ENCODE data around the gene SLC29A3.

The SLC29A3 gene

DNA sequence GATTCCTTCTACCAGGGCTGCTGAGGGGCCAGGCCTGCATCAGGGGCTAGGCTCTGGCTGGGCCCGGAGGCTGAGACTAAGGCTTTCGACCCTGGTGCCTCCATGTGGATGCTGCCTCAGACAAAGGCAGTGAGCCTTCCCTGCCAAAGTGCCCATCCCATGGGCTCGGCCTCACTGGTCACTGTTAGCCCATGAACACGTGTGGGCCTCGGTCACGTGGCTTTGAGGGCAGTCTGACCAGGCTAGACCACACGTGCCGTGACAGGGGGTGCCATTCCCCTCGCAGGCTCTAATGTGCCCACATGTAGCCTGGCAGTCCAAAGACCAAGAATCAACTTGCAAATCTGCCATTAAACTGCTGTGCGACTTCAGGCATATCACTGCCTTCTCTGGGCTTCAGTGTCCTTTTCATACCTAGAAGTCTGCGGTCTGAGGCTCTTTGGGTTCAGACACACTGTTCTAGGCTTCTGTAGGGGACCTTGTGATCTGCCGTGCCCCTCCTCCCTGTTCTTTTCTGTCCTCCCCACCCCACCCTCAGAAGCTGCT, 17.6 kb upstream of the SLC29A3 start:
- no peak for DNase-seq

DNA sequence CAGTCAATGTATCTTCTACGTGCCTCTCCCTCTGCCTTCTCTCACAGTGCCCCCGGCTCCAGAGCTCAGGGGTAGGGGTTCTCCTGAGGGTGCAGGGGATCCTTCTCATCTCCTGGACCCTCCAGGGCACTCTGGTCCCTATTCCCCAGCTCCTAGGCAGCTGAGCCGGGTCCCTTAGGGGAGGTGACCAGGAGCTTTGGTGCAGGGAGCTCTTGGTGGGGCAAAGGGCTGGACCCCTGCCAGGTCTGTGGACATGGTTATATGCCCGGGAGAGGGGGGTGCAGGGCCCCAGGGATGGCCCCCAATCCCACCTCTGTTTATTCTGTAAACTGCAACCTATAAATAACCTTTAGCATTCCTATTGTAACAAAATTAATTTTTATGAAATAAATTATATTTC, 16.6 kb upstream of the SLC29A3 start:
- DNase-seq = no peak

DNA sequence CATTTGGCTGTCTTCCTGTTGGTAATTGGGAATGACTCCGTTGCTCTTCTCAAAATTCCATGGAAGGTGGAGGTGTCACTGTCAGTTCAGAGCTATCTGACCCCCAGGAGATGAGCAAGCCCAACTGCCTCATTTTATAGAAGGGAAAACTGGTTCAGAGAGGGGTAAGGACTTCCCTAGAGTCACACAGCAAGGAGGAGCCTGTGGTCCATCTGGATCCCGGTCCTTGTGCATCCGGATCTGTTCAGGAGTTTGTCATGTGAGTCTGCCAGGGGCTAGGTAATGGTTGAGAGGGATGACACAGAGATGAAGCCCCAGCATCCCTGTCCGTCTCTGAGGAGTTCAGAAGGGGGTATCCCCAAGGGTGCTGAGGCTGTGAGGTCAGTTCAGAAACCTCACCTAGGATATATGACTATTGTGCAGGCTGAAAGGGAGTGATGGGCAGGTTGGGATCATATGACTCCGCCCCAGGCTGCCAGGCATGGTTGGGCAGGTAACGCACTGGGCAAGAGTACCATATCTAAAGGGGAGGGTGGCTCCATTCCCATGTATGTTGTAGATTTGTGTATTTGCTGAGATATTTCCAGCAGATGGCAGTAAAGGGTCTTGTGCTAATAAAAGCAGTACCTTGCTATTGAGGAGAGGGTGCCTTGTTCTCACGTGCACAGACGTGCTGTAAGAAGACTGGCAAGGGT, 16.0 kb upstream of the SLC29A3 start:
- peak; percentile 63 for DNase-seq

DNA sequence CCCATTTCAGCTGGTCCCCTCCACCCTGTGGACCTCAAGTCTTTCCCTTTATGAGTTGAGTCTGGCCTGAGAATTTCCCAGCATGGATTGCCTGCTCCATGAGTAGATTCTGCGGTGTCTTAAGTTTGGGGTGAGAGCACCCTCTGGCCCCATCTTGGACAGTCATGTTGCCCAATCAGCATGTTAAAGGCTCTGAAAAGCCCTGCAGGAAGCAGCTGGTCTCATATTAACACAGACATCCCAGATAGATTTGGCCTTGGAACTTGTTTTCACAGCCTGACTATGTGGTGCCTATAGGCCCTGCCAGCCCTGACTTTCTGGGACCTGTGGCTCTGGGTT, 15.5 kb upstream of the SLC29A3 start:
- no peak for DNase-seq

DNA sequence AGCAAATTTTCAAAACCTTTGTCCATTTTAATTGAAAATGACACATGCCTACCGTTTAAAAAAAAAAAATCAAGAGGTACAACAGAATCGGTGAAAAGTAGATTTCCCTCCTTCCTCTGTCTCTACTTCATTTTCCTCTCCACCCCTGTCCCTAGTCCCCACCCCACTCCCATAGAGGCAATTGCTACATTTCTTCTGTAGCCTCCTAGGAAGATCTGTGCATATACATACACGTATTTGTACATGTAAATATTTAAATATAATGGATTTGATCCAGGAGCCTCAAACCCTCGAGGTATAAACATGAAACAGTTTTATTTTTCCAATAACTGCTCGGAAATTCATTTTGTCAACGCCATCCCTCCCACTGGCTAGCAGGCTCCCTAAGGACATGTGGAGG, 14.1 kb upstream of the SLC29A3 start:
- DNase-seq = no peak

DNA sequence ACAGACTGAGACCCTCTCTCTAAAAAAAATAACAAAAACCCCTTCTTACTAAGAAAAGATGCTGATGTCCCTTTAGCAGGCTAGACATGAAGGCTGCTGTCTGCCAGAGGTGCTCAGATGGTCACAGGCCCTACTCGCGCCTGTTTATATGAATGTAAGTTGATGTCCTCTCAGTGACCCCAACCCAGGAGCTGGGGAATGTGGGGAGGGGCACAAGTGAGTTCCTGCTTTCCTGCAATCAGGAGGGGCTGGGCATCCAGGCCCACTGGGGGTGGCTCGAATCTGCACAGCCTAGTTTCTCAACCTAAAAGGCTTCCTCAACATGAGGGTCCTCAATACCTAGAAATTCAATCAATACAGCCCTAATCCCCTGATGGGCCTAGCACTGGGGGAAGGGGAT, 12.1 kb upstream of the SLC29A3 start:
- DNase-seq = no peak

DNA sequence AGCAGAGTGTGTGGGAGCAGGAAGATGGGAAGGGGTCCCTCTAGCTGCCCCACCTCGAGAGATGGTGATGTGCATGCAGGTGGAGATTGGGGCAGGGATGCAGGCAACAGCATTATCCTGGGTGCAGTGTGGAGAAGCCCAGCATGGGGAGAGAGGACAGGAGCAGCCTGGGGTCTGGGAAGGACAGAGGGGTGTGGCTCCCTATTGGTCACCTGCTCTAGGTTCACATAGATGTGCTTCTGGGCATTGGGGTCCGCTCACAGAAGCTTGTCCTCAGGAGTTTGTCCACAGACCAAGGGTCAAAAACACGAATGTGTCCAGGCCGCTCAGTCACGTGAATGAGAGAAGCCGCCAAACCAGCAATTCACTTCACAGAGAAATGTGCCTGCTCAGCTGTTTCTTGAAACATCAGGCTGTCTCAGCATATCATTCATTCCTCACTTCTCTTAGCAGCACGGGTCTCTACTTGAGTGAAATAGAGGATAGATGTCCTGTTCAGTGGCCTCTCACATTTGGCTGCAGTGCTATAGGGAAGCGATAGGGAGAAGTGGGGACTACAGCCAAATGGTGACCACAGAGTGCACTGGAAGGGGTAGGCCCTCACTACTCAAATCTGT, 11.5 kb upstream of the SLC29A3 start:
- DNase-seq = no peak

DNA sequence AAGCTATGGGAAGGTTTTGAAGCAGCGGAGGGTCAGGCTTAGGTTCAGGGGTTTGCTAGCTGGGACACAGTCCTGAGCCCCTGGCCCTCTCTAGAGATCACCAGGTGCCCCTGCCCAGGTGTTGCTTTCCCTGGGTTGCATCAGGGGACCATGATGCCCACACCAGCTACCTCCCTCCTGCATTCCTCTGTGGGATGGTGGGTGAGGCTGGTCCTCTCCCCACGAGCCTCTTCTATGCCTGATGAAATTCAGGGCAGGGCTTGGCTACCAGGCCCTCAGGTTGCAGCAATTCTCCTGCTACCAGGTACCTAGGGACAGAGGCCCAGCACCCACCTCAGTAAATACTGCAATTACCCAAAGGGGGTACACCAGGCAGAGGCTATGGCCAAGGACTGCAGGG, 10.8 kb upstream of the SLC29A3 start:
- no peak for DNase-seq

DNA sequence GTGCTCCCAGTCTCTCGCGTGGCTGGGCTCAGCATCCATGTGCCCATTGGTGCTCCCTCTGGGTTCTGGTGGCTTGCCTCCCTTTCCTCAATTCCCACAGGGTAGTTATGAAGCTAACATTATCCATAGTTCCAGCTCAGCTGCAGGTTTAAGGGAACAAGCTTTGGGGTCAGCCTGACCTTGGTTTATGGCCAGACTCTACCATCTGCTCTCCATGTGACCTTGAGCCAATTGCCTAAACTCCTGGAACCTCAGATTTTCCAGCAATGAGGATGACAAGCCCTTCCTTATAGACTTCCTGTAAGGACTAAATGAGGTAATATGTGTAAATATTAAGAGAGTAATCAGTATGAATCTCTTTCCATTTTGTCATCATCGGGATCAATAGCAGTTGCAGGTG, 10.1 kb upstream of the SLC29A3 start:
- DNase-seq = peak; percentile 65

DNA sequence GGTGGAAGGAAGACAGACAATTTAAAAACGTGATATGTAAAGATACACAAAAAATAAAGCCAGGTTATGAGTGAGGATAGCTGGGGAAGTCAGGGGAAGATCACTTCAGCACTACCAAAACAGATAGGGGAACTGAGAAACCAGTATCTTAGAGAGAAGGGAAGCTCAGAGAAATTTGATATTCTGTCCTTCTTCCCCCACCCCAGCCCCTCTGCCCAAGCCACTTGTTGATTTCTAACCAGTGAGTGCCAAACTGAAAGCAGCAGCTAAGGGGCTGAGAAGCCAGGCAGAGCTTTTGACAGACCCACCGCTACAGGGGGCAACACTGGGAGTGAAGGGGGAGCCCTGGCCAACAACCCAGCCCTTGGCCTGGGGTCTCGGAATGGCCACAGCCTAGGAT, 9.1 kb upstream of the SLC29A3 start:
- no peak for DNase-seq

DNA sequence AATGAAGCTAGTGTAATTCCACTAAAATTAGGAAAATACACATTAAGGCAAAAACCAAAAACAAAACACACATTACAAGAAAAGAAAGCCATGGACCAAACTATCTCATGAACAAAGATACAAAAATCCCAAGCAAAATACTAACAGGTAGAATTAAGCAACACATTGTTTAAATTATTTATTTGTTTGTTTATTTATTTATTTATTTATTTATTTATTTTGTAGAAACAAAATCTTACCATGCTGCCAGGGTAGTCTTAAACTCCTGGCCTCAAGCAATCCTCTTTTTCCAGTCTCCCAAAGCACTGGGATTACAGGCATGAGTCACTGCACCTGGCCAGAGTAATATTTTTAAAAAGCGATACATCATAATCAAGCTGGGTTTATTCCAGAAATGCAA, 6.8 kb upstream of the SLC29A3 start:
- DNase-seq = no peak

DNA sequence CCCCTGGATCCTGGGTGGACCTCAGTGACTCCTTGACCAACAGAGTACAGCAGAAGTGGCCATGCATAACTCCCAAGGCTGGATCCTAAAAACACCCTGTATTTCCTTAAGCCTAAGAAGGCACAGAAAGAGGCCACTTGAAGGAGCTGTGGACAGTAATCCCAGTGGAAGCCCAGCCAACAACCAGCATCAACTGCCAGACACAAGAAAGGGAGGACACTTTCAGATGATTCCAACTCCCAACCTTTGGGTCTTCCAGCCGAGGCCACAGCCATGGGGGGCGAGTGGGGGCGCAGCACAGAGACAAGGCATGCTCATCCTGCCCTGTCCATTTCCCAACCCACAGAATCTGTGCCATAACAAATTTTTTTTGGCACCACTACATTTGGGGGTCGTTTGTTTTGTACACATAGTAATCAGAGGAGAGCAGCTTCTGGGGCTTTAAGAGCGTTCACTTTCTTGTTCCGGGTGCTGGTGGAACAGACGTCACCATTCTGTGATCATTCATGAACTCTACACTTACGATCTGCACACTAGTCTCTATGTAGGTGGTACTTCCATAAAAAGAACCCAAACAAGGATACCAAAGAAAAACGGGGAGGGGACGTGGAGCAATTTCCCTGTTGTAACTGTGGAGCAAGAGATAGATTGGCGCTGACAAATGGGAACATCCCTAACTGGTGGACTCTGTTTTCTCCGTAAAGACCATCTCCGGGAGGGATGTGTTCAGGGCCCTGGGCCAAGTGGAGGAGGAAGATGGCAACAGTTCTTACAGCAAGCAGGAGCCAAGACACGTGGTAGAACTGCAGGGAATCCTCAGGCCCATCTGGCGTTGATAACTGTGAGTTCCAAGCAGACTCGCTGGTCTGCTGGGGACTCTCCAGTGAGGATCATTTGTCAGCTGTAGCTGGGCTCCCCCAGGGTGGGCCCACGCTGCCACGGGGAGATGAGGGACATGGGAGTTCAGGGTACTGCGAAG, 6.0 kb upstream of the SLC29A3 start:
- no peak for DNase-seq

DNA sequence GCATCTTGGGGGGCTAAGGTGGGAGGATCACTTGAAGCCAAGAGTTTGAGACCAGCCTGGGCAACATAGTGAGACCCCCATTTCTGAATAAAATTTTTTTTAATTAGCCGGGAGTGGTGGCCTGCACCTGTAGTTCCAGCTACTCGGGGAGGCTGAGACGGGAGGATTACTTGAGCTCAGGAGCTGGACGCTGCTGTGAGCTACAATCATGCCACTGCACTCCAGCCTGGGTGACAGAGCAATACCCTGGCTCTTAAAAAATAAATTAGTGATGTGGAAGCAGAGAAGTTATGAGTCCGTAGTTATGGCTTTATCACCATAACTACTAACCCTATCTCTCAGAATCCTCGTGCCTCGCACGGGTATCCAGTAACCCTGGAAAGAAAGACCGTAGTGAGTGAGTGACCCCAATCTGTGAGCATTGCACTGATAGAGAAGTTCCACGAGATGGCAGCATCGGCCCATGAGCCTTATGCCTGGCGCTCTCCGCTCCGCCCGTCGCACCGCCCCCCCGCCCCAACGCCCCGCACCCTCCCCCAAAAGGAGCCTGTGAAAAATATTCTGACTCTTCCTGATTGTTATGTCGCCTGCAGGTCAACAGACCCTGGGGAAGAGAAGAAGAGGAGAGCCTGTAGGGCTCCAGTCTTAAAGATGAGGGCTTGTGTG, 4.9 kb upstream of the SLC29A3 start:
- DNase-seq = peak; percentile 29

DNA sequence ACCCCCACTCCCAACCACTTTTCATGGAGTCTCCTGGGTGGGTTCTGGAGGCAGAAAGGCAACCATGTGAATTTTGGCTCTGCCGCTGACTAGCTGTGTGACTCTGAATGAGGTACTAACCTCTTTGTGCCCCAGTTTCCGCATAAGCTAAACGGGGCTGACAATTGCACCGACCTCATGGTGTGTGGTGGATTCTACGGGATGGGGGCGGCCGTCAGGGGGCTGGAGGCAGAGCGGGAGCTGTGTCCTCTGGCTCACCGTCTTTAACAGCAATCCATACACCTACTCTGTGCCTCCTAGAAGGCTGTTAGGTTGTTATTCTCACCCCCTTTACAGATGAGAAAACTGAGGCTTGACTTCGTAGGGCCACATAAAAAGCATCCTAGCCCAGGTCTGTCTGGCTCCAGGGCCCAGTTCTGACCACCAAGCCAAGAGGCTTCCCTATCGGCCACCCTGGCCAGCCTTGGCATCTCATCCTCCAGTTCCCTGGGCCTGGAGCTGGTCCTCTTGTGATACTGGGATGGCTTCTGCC, 4.3 kb upstream of the SLC29A3 start:
- no peak for DNase-seq

DNA sequence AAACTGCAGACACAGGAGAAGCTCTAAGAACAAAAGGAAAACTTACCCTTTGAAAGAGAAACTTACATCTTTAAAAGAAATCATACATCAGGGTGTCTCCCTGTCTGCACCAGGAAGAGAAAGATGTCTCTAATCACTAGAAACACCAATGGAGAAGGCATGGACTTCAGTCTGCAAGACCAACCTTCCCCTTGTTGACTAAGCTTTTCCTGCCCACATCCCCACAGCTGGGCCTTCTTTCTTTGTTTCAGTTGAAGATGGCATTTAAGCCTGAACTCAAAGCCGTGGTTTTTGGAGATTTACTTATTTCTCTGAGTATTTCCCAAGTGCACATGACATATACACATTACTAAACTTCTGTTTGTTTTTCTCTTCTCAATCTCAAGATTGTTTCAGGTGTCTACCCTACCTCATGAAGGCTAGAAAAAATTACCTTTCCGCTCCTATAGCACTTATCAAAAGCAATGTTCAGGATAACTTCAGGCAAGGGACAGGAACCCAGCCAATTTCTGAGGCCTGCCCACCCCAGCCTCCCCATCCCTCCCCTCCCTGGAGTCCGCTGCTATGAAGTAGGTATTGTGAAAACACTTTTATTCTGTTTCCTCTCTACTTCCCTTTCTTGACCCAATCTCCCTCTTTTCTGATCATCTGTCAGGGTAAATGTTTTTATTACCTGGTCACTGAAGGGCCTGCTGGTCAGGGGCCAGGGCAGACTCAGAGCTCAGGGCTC, 2.8 kb upstream of the SLC29A3 start:
- no peak for DNase-seq

DNA sequence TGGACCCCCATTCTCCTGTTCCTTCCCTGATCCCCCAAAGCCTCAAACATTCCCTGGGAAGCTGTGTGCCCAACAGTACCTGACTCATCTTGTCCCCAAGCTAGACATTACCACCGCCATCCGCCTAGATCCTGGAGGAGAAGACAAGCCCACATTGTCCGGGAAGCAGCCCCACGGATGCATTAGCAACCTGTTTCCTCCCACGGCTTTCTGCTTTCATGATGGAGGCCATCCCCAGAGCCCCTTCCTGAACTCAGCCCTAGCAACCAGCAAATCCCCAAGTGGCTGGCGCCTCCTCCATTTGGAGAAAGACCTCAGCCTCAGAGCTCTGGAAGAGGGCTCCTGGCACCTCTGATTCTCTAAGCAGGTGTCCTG, 2.3 kb upstream of the SLC29A3 start:
- no peak for DNase-seq

DNA sequence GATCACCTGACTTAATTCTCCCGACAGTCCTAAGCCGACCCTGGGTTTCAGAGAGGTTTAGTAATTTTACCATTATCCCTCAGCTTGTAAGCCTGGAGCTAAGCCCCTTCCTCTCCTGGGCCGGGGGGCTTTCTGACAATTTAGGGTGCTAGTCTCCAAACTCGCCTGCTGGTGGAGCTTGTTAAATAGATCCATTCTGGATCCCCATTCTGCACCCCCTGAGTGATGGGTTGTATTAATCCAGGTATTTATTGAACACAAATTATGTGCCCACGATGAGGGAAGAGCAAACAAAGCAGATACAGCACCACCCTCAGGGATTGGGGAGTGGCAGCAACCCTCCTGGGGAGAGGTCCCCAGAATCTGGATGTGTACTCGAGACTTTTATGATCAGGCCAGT, 1.3 kb upstream of the SLC29A3 start:
- DNase-seq = no peak

DNA sequence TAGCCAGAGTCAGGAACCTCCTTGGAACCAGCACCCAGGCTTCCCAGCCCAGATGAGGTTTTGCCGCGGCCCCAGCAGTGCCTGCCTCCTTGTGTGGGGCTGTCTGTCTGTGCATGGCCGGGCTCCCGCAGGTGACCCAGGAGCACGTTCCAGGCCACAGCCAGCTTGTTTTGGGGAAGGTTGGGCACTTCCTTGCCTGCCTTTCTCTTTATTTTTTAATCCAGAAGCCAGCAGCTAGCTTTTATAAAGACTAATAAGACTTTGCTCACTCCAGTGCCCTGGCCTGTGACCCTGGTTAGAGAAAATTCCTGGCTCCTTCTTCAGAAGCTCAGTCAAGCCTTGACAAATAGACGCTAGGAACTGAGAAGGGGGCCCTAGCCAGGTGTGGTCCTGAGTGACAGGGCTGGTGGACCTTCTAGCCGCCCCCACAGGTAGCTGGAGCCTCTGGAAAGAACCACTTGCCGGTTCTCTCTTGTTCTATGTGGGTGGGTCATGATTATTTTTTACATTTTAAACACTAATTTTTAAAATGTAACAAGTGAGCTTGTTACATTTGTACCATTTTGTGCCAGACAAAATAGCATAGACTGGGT, 837 bp downstream of the SLC29A3 start:
- no peak for DNase-seq

DNA sequence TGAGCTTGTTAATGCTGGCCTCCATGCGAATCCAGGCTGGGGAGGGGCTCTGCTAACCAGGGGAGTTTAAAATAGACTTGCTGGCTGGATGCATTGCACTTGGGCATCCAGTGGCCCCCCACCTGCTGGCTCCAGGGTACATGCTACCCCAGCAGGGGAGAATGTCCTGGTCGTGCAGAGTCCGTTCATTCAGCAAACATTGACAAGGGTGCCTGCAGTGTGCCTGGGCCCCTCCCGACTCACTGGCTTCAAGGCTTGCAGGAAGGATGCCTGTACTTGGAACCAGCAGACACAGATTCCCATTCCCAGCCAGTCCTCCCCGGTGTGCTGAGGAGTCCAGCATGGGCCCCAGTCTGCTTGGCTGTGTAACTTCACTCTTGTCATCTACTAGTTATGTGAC, 1.5 kb downstream of the SLC29A3 start:
- no peak for DNase-seq

DNA sequence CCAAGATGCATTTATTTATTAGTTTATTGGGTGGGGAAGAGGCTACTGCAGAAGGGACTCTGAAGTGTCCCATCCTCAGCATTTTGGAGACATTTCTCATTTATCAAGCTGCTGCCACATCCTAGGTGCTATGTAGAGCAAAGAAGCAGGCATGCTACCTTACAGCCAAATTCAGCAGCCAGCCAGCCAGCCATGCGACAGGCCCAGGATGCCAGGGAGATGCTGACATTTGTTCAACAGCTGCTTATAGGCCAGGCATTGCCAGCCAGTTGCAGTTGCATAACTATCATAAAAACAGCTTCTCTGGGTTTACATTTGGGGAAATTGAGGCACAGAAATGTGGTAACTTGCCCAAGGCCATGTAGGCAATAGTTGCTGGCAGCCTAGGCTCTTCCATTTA, 2.3 kb downstream of the SLC29A3 start:
- no peak for DNase-seq

DNA sequence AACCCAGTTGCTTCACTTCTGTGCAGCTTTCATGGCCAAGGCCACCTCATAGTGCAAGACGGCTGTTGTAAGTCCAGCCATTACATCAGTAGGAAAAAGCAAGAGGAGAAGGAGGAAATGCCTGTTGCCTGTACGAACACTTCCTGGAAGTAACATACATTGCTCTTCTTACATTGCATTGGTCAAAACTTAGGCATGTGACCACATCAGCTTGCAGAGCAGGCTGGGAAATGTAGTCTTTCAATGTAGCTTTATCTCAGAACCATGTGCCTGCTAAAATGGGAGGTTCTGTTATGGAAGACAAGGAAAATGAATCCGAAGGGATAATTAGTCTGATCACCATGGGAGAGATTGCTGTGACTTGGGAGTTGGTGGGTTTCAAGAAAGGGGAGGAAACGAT, 4.3 kb downstream of the SLC29A3 start:
- no peak for DNase-seq

DNA sequence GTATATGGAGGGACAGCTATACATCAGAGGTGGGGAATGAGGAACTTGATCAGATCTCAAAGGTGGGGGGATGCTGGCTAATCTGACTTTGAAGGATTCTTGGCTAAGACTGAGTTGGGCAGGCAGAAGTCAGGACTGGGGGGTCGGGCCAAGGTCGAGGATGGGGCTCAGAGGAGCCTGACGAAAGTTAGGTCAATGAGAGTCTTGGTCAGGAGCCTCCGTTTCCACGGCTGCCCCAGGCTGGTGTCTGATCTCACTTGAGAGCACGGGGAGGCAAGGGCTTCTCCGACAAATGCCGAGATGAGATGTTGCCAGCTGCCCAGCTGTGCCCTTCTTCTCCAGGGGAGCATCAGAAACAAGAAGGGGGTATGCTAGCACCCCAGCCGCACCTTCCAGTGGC, 5.7 kb downstream of the SLC29A3 start:
- no peak for DNase-seq
